ENCODE measurements around the gene SAMD4B.
"Not testable (repeated sequence)": the region's sequence is repeated elsewhere in the genome, so short reads cannot be mapped to it uniquely, and the experiment has no call there.

Gene SAMD4B

DNA sequence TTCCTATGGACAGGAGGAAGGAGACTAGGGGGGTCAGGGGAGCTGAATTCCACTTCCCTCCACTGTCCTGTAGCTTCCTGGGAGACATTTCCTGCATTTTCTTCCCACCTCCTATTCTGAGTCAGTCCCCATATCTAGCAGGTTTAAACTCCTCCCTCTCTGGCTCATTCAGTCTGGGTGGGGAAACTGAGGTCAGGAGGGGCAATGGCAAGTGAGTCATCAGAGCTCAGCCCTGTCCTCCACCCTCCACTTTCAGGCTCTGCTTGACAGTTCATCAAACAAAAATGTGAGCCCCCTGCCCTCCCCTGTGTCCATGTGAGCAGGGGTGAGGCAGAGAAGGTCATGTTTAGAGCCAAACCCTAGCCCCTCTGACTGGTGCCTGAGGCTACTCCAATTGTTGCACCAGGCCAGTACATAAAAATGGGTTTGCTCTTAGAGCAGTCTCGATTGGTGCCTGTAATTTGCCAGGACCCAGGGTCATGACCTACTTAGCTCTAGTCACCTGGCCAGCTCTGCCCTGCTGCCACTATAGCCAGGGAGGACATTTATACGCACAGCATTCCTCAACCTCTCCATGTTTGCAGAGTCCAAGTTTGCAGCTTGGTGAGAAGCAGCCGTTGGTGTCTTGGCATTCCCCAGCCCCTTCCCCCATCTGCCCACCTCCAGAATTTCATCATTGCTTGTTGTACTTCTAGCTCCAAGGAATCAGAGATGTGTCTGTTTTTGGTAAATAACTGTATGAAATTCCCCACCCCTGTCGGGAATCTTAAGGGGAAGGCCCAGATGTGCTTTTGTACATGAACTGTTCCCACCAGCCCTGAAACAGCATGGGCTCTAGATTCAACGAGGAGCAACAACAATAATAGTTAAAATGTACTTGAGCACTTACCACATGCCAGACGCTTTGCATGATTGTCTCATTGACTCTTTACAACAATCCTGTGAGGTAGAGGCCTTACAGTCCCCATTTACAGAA, 20.7 kb downstream of the SAMD4B start:
- in situ Hi-C loops (cut with MboI; ENCODE audit: low sequenced_read_pairs) = no loop called here

- in situ Hi-C loops (cut with MboI; ENCODE audit: low sequenced_read_pairs) = no loop called here
Observed at GRCh38 chr19:39363901-39364457, 21.8 kb downstream of the SAMD4B start.

DNA sequence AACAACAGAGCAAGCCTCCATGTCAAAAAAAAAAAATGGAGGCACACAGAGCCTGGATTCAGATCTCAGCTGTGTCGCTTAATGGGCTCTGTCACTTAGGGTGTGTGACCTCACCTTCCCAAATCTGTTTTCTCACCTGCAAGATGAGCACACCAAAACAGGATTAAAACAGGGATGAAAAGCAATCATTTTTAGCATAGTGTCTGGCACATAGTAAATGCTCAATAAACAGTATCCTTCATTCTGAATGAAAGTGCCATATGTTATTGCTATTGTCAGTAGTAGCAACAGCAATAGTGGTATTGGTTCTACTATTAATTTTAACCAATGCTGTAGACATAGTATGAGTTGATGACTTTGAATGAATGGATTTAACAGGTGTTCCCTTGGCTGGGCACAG, 23.3 kb downstream of the SAMD4B start:
- in situ Hi-C loops (cut with MboI; ENCODE audit: low sequenced_read_pairs) = no loop called here

GRCh38 chr19:39369200-39369599, 27.0 kb downstream of the SAMD4B start:
- in situ Hi-C loops (cut with MboI; ENCODE audit: low sequenced_read_pairs) = no loop called here

DNA sequence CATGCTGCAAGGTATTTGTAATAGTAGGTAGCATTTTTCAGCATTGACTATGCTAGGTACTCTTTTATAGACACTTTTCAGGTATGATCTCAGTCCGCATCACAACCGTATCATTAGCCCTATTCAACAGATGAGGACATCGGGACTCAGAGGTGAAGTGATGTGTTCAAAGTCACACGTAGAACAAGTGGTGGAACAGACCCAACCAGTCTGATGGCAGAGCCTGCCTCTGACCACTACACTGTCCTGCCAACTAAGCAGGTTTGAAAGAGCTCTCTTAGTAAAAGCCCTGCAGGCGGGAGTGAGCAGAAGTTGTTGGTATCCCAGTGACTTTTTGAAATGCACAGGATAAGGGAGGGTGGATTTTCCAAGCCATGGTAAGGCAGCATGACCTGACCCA, 28.5 kb downstream of the SAMD4B start:
- in situ Hi-C loops (cut with MboI; ENCODE audit: low sequenced_read_pairs) = no loop called here

DNA sequence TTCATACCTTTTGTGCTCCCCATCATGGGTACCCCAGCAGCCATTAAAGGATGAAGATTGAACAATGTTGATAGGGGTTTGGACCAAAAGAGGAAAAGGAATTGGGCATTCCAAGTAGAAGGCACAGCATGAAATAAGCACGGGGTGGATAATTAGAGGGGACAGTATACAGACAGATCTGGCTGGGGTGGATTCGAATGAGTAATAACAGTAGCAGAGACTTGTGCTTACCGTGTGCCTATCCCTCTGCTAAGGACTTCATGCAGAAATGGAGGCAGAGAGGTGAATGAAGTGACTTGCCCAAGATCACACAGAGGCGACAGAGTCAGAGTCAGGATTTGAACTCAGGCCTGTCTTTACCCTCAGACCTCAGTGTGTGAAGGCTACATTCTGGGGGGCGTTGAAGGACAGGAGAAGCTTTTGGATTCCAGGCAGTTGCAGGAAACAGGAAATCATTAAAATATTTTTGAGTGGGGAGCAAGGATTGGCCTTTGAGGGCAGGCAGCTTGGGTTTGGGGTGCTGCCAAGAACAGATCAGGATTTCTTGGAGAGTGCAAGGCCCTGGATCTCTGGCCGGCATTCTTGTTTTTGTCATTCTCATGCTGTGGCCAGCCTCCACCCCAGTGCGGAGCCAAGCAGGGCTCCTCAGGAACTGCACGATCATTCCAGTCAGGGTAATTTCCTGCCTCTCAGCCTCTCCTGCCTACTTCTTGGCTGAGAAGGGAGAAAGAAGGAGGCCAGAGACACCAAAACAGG, 30.0 kb downstream of the SAMD4B start:
- in situ Hi-C loops (cut with MboI; ENCODE audit: low sequenced_read_pairs) = no loop called here

- in situ Hi-C loops (cut with MboI; ENCODE audit: low sequenced_read_pairs) = no loop called here
Observed at GRCh38 chr19:39372941-39373340, 30.7 kb downstream of the SAMD4B start.

DNA sequence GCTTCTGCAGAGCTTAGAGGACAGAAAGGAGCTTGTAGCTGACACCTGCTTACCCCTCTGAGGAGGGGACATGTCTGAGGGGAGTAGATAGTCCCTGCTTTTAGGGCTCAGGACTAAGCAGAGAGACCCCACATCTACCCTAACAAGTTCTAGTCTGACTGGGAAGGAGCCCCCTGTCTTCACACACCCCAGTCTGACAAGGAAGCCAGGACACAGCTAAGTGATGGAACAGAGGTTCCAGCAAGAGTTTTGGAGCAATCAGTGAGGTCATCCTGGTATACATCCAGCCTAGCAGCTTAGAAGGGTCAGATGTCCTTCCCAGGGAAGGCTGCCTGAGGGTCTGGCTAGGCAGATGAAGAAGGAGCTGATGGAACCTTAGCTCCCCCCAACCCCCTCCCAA, 33.7 kb downstream of the SAMD4B start:
- in situ Hi-C loops (cut with MboI; ENCODE audit: low sequenced_read_pairs) = no loop called here

- in situ Hi-C loops (cut with MboI; ENCODE audit: low sequenced_read_pairs) = no loop called here
Observed at GRCh38 chr19:39377373-39378362, 35.4 kb downstream of the SAMD4B start.

- in situ Hi-C loops (cut with MboI; ENCODE audit: low sequenced_read_pairs) = not testable (repeated sequence)
Observed at GRCh38 chr19:39379366-39379765, 37.1 kb downstream of the SAMD4B start.

GRCh38 chr19:39379865-39380396, 37.7 kb downstream of the SAMD4B start:
- in situ Hi-C loops (cut with MboI; ENCODE audit: low sequenced_read_pairs) = no loop called here

GRCh38 chr19:39380521-39381502, 38.6 kb downstream of the SAMD4B start:
- in situ Hi-C loops (cut with MboI; ENCODE audit: low sequenced_read_pairs) = no loop called here

DNA sequence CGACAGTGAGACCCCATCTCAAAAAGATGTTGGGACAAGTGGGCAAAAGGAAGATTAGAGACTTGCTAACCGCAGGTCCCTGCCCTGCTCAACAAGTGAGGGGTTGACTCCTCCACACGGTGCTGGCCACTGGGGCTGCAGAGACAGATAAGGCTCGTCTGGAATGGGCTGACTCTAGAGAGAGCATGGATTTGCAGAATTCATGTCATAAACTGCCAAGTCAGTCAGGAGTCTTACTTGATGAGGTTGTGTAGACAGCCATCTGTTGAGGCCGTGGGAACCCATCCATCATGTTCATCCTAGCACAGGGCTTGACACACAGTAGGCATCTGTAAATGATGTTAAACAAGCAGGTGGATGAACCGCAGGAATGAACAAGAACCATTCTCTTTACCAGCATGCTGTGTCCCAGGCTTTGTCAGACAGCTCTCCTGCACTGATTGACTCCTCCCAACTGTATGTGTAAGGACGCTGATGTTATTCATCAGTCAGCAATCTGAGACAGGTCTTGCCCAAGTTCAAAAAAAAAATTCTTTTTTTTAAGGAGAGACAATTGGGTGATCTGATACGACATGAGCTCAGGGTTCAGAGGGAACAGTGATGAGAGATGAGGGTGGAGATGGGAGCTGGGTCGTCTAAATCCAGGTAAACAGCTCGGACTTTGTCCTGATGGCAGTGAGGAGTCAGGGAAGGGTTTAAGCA, 39.8 kb downstream of the SAMD4B start:
- in situ Hi-C loops (cut with MboI; ENCODE audit: low sequenced_read_pairs) = no loop called here

- in situ Hi-C loops (cut with MboI; ENCODE audit: low sequenced_read_pairs) = no loop called here
Observed at GRCh38 chr19:39382991-39383828, 41.0 kb downstream of the SAMD4B start.

- in situ Hi-C loops (cut with MboI; ENCODE audit: low sequenced_read_pairs) = no loop called here
Observed at GRCh38 chr19:39384839-39385568, 42.8 kb downstream of the SAMD4B start.

- in situ Hi-C loops (cut with MboI; ENCODE audit: low sequenced_read_pairs) = no loop called here
Observed at GRCh38 chr19:39385629-39386411, 43.6 kb downstream of the SAMD4B start.

Data from HL-60/S4 treated with phorbol 12-myristate 13-acetate at 8.2 ng/mL for 4 days and 3 days (cell line).